Activated naive CD8-positive, alpha-beta T cell treated with anti-CD3 and anti-CD28 coated beads for 36 hours (primary cell): ENCODE measurements around the gene PTPRE. TPM values are rescaled to one million over a fixed set of nuclear protein-coding genes. Genes with fewer than 3 reads are reported as not detected.
A peak's percentile ranks its signal among the peaks of the same experiment; 100 is the strongest.

Experiments used
- DNase-seq: peaks from one replicate; pipeline ENCODE4 v3.0.0; 2021
- H3K27ac Mint-ChIP-seq: one replicate; pipeline ENCODE4 v1.8.0; 2022; ENCODE audit warnings: mild to moderate bottlenecking, moderate library complexity, mixed read lengths
- H3K27me3 Mint-ChIP-seq: one replicate; pipeline ENCODE4 v1.8.0; 2022; ENCODE audit warnings: mild to moderate bottlenecking, mixed read lengths
- H3K36me3 Mint-ChIP-seq: one replicate; pipeline ENCODE4 v1.8.0; 2021; ENCODE audit warnings: mild to moderate bottlenecking, mixed read lengths
- H3K4me1 Mint-ChIP-seq: one replicate; pipeline ENCODE4 v1.8.0; 2021; ENCODE audit warnings: mixed read lengths
- H3K4me3 Mint-ChIP-seq: one replicate; pipeline ENCODE4 v1.8.0; 2022; ENCODE audit warnings: mild to moderate bottlenecking, moderate library complexity, mixed read lengths
- H3K9me3 Mint-ChIP-seq: one replicate; pipeline ENCODE4 v1.8.0; 2022; ENCODE audit warnings: mixed read lengths
- total RNA-seq, 2 experiments: library from RNA; stranded (reverse); gene quantifications; one replicate each; pipeline ENCODE4 v1.2.3, GENCODE V29; 2021

The PTPRE gene
- total RNA-seq, 2 experiments from 2014 or later, result 21.9 to 26.7 TPM

GRCh38 chr10:128028508-128029289 lies 121.8 kb downstream of the PTPRE start:
- H3K9me3 Mint-ChIP-seq, result no peaks in the 10 kb centered on the region
- H3K27me3 Mint-ChIP-seq, result no peaks in the 10 kb centered on the region
- no peak overlapping the region for H3K4me3 Mint-ChIP-seq
- H3K27ac Mint-ChIP-seq, result peak overlapping the region; percentile 58
- H3K4me1 Mint-ChIP-seq, result peaks cover 20% of the 10 kb centered on the region
- no peaks in the 10 kb centered on the region for H3K36me3 Mint-ChIP-seq
- peak; percentile 30 for DNase-seq

DNA sequence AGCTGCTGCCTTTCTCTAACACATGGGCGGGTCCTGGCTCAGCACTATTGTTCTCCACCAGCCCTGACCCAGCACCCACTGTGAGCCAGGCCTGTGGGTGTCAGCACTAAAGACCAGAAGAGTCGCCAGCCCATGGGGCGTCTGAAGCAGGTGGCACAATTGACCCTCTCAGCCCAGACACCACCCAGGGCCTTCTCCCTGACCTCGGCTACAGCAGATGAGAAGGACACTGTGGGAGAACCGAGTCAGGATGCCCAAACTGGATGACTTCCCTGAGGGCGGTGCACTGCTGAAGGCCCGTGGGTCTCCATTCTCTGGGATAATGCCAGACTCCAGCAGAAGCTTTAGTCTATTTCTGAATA lies 122.4 kb downstream of the PTPRE start:
- Mint-ChIP-seq H3K36me3 (no peaks in the 10 kb centered on the region), H3K27ac (no peak overlapping the region), H3K4me3 (no peak overlapping the region), H3K9me3 (no peaks in the 10 kb centered on the region), H3K27me3 (no peaks in the 10 kb centered on the region), H3K4me1 (peaks cover 20% of the 10 kb centered on the region)
- DNase-seq, result no peak

DNA sequence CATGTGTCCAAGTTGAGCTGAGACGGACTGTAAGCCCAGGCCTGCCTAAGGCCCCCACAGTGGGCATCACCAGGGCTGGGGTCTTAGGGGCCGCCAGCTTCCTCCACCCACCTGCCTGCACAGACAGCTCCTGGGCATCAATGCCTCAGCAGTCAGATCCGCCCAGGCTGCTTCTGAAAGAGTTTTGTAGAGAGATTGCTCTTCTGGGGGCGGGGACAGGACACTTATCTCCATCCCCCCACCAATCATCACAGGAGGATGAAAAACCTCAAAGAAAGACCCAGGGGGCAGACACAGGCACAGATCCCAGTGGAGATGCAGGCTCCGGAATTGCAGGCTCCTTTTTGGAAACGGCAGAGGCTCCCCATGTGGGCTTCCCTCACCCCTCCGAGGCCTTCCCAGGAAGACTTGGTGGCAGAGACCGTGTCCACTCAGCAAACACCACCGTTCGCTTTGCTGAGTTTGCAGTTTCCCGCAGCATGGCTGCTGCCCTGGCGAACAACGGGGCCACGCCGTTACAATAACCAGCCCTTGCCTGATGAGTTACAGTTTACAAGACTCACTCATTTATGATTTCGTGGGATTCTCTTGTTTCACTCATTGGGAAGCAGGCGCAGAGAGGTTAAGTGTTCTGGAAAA lies 122.9 kb downstream of the PTPRE start:
- Mint-ChIP-seq H3K27me3 (no peaks in the 10 kb centered on the region), H3K4me1 (peaks cover 20% of the 10 kb centered on the region), H3K36me3 (no peaks in the 10 kb centered on the region), H3K4me3 (no peak overlapping the region), H3K27ac (no peak overlapping the region), H3K9me3 (no peaks in the 10 kb centered on the region)
- DNase-seq, result no peak

DNA sequence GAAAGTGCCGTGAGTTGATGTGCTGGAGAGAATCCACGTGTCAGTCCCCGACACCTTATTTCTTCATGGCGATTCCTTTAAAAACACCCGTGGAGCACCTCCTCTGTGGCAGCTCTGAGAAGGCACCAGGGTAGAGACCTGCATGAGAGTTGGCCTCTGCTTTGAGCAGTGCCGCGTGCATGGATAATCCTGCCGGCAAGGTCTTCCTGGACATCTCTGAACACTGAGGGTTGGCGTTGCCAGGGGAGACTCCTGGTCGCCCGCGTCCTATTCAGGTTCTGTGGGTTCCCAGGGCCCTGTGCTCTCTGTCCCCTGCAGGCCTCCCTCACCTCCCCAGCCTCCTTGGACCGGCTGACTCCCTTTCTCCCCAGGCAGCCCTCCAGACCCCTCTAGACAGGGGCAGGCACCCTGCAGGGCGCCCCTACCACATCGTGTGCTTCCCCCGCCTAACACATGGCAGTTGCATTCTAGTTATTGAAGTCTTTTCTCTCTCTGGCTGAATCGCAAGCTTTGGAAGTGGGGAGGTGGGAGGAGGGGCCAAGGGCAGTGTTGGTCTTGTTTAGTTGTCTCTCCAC lies 123.7 kb downstream of the PTPRE start:
- Mint-ChIP-seq H3K9me3 (no peaks in the 10 kb centered on the region), H3K27me3 (no peaks in the 10 kb centered on the region), H3K4me1 (peaks cover 22% of the 10 kb centered on the region), H3K4me3 (no peak overlapping the region), H3K36me3 (no peaks in the 10 kb centered on the region), H3K27ac (no peak overlapping the region)
- no peak for DNase-seq

- no peak for DNase-seq
- no peak overlapping the region for H3K4me3 Mint-ChIP-seq
- no peaks in the 10 kb centered on the region for H3K27me3 Mint-ChIP-seq
- no peaks in the 10 kb centered on the region for H3K9me3 Mint-ChIP-seq
- H3K4me1 Mint-ChIP-seq, result peaks cover 24% of the 10 kb centered on the region
- no peaks in the 10 kb centered on the region for H3K36me3 Mint-ChIP-seq
- no peak overlapping the region for H3K27ac Mint-ChIP-seq
Measured at GRCh38 chr10:128031216-128031615, 124.3 kb downstream of the PTPRE start.

DNA sequence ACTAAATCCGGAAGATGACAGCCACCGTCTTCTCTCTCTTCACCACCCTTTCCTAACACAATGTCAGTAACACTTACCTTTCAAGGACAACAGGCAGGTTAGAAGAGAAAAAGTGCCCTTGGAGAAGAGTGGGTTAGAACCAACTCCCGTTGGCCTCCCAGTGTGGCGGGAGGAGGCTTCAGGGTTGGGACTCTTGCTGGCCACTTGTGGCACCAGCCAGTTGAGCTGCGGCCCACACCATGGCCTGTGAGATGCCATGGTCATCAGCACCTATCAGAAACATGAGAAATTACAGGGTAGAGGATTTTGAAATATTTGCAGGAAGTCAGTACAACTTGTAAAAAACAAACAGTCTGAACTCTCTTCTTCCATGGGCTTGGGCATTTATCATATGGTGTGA lies 125.6 kb downstream of the PTPRE start:
- Mint-ChIP-seq H3K4me3 (no peak overlapping the region), H3K9me3 (no peaks in the 10 kb centered on the region), H3K4me1 (peaks cover 13% of the 10 kb centered on the region), H3K36me3 (no peaks in the 10 kb centered on the region), H3K27ac (no peak overlapping the region), H3K27me3 (no peaks in the 10 kb centered on the region)
- DNase-seq, result no peak

DNA sequence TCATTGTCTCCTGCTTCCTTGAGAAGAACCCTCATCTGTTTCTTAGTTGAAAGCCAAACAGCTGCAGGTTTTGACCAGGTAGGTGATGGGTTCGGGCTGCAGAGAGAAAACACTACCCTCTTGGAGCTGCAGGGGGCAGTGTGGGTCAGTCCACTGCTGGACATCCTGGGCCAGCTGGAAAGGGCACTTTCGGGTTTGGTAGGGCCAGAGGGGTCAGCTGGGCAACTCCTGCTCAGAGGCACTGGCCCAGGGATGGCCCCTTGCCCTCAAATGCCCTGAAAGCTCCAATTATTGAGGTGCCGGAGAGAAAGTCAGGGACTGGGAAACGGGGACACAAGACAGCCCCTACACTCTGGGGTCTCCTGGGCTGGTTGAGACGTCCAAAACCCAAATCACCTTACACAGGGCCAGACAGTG lies 128.7 kb downstream of the PTPRE start:
- DNase-seq, result peak; percentile 57
- Mint-ChIP-seq H3K27me3 (no peaks in the 10 kb centered on the region), H3K4me3 (no peak overlapping the region), H3K9me3 (no peaks in the 10 kb centered on the region), H3K4me1 (peaks cover 6% of the 10 kb centered on the region), H3K27ac (no peak overlapping the region), H3K36me3 (no peaks in the 10 kb centered on the region)

DNA sequence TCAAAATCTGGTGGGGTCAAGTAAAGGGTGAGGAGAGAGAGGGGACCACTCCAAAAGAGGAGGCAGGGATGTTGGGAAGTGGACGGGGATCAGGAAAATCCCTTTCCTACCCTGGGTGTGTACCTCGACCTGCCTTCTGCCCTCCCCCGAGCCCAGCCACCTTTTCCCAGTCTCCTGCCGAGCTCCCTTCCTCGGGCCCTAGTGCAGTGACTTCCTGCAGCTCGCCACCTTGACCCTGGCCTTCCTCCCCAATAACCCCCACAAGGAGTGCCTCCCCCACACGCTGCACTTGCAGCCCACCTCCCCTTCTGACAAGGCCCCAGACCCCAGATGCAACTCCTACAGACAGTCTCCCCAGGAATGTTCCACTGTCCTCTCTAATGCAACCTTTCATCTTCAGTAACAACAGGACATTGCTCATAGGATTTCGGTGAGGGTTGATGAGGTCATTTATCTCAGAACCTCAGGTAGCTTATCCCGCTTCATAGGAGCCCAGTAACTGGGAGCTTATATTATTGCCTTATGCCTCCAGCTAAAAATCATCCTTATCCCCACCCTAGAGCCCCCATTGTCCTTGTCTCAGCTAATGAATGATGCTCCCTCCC lies 129.2 kb downstream of the PTPRE start:
- H3K27me3 Mint-ChIP-seq, result no peaks in the 10 kb centered on the region
- peak overlapping the region; percentile 21 for H3K27ac Mint-ChIP-seq
- H3K9me3 Mint-ChIP-seq, result no peaks in the 10 kb centered on the region
- no peak overlapping the region for H3K4me3 Mint-ChIP-seq
- no peaks in the 10 kb centered on the region for H3K36me3 Mint-ChIP-seq
- no peak for DNase-seq
- H3K4me1 Mint-ChIP-seq, result peaks cover 6% of the 10 kb centered on the region

DNA sequence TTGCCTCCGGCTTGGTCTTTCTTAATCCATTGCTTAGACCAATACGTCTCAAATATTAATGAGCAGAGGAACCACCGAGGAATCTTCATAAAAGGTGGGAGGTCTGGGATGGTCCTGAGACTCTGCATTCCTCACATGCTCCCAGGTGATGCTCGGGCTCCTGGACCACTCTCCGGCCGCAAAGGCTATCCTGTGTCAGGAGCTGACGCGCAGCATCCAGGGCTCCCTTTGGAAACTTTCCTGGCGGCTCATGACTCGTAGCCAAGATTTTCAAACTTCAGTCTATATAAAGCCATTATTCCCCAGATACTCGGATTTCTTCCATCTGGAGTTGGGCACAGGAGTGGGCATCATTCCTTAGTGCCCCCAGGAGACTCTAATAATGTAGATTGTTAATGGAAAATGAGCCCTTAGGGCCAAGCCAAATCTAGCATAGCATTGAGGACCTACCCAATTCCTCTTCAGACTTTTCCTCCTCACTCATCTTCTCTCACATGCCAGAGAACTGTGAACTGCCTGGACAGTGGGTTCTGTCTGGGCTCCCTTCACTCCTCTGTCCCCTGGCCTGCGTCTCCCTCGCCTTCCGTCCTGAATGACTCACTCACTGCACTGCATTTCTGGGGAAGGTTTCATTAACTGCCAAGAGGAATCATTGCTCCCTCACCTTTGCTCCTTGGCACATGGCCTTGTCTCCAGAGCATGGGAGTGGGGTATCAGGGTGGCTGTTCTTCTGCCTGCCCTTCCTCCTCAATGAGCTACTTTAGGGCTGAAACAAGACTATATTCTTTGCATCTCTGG lies 130.0 kb downstream of the PTPRE start:
- Mint-ChIP-seq H3K27ac (no peak overlapping the region), H3K4me3 (no peak overlapping the region), H3K9me3 (no peaks in the 10 kb centered on the region), H3K27me3 (no peaks in the 10 kb centered on the region), H3K4me1 (peaks cover 6% of the 10 kb centered on the region), H3K36me3 (no peaks in the 10 kb centered on the region)
- no peak for DNase-seq

- Mint-ChIP-seq H3K36me3 (no peaks in the 10 kb centered on the region), H3K4me3 (no peak overlapping the region), H3K9me3 (no peaks in the 10 kb centered on the region), H3K27ac (no peak overlapping the region), H3K4me1 (peaks cover 6% of the 10 kb centered on the region), H3K27me3 (no peaks in the 10 kb centered on the region)
- no peak for DNase-seq
Measured at GRCh38 chr10:128040096-128040495, 133.2 kb downstream of the PTPRE start.

GRCh38 chr10:128040681-128041080 lies 133.8 kb downstream of the PTPRE start:
- H3K4me1 Mint-ChIP-seq, result peaks cover 3% of the 10 kb centered on the region
- no peaks in the 10 kb centered on the region for H3K36me3 Mint-ChIP-seq
- H3K4me3 Mint-ChIP-seq, result no peak overlapping the region
- H3K27ac Mint-ChIP-seq, result no peak overlapping the region
- DNase-seq, result no peak
- no peaks in the 10 kb centered on the region for H3K9me3 Mint-ChIP-seq
- H3K27me3 Mint-ChIP-seq, result no peaks in the 10 kb centered on the region

DNA sequence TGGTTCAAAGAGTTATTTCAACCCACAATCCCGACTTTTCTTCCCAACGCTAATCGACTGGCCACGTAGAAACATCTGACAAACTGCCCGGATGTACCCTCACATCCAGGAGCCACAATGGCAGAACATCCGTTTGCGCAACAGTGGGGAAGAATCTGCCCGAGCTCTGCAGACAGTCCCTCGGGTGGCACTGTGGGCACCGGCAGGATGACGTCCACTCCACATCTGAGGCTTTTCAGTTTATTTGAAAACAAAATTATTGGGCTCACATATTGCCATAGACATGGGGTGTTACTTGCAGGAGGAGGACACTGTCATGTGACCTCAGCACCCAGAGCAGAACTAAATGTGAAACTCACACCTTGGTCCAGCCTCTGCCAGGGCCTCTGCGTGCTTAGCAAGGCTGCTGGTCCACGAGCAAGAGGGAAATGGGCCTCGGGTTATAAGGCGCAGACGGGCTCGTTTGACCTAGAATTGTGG lies 135.3 kb downstream of the PTPRE start:
- DNase-seq, result no peak
- Mint-ChIP-seq H3K9me3 (no peaks in the 10 kb centered on the region), H3K27ac (no peak overlapping the region), H3K27me3 (no peaks in the 10 kb centered on the region), H3K36me3 (no peaks in the 10 kb centered on the region), H3K4me3 (no peak overlapping the region), H3K4me1 (peaks cover 7% of the 10 kb centered on the region)

- H3K9me3 Mint-ChIP-seq, result no peaks in the 10 kb centered on the region
- H3K27me3 Mint-ChIP-seq, result no peaks in the 10 kb centered on the region
- no peak overlapping the region for H3K4me3 Mint-ChIP-seq
- peaks cover 5% of the 10 kb centered on the region for H3K36me3 Mint-ChIP-seq
- no peak for DNase-seq
- no peak overlapping the region for H3K27ac Mint-ChIP-seq
- peaks cover 7% of the 10 kb centered on the region for H3K4me1 Mint-ChIP-seq
Measured at GRCh38 chr10:128043259-128044045, 136.5 kb downstream of the PTPRE start.

DNA sequence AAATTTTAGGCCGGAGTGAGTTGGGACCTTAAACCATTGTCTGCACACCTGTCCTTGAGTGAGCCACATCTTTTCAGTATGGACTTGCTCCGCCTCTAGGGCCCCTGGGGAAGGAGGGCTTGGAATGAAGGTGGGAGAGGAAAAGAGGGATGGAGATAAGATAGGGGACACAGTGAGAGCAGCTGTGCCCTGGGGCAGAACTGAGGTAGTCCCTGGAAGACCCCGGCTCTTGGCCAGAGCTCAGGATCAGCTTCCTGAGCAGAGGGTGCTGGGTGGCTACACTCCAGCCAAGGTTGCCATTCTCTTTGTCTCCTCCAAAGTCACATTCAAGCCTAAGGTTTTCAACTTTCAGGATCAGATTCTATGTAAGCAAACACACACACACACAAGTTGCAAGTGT lies 137.3 kb downstream of the PTPRE start:
- peaks cover 12% of the 10 kb centered on the region for H3K4me1 Mint-ChIP-seq
- H3K27ac Mint-ChIP-seq, result no peak overlapping the region
- H3K9me3 Mint-ChIP-seq, result no peaks in the 10 kb centered on the region
- H3K27me3 Mint-ChIP-seq, result no peaks in the 10 kb centered on the region
- H3K4me3 Mint-ChIP-seq, result no peak overlapping the region
- peaks cover 11% of the 10 kb centered on the region for H3K36me3 Mint-ChIP-seq
- DNase-seq, result no peak
